H1 (cell line): Measurements from ENCODE around the gene TSKS.

Experiments used
- GTF2F1 ChIP-seq: IDR thresholded peaks from 2 replicates; pipeline ENCODE4 v1.6.1; 2012; ENCODE audit warnings: low read depth, low read length, improper control_type of control experiment, borderline replicate concordance
- NRF1 ChIP-seq: IDR thresholded peaks from 2 replicates; pipeline ENCODE4 v1.6.1; 2011; ENCODE audit warnings: mild to moderate bottlenecking, low read depth, low read length, improper control_type of control experiment
- POLR2AphosphoS5 ChIP-seq: IDR thresholded peaks from 2 replicates; pipeline ENCODE4 v1.6.1; 2011; ENCODE audit warnings: low read depth, low read length
- SAP30 ChIP-seq: fragments of 300-600 bp; sonication (generic); IDR thresholded peaks from 2 replicates; pipeline ENCODE4 v1.7.1; 2012; ENCODE audit warnings: low read length, moderate library complexity, mild to moderate bottlenecking, inconsistent platforms; ENCODE audit not compliant: insufficient read depth, insufficient replicate concordance
- TF ChIP-seq, protein P1 (sequence below): IDR thresholded peaks from 2 replicates; pipeline ENCODE4 v1.6.1; 2011; ENCODE audit warnings: low read depth, mild to moderate bottlenecking, low read length; ENCODE audit not compliant: insufficient read depth
- TF ChIP-seq, protein P2 (sequence below): IDR thresholded peaks from 2 replicates; pipeline ENCODE4 v1.6.1; 2012; ENCODE audit warnings: low read length, inconsistent platforms

DNA sequence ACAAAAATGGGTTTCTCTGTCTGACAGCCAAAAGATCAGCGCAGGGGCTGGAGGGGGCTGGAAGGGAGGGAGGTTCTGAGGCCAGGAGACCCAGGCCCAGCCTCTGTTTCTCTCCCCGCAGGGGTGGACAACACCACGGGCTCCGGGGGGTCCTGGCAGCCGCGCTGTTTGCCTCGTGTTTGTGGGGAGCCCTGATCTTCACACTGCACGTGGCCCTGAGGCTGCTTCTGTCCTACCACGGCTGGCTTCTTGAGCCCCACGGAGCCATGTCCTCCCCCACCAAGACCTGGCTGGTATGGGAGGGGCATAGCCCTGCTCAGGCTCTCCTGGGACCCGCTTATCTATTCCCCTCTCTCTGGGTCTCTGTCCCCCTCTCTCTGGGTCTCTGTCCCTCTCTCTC is 62.5 kb downstream of the TSKS start:
- TF ChIP-seq, protein P1, sequence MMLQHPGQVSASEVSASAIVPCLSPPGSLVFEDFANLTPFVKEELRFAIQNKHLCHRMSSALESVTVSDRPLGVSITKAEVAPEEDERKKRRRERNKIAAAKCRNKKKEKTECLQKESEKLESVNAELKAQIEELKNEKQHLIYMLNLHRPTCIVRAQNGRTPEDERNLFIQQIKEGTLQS, result no peak
- no peak for TF ChIP-seq GTF2F1
- TF ChIP-seq POLR2AphosphoS5, result no peak
- no peak for TF ChIP-seq NRF1
- TF ChIP-seq, protein P2, sequence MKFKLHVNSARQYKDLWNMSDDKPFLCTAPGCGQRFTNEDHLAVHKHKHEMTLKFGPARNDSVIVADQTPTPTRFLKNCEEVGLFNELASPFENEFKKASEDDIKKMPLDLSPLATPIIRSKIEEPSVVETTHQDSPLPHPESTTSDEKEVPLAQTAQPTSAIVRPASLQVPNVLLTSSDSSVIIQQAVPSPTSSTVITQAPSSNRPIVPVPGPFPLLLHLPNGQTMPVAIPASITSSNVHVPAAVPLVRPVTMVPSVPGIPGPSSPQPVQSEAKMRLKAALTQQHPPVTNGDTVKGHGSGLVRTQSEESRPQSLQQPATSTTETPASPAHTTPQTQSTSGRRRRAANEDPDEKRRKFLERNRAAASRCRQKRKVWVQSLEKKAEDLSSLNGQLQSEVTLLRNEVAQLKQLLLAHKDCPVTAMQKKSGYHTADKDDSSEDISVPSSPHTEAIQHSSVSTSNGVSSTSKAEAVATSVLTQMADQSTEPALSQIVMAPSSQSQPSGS, result no peak
- no peak for TF ChIP-seq SAP30
